Measurements from ENCODE around the gene AMOTL1. TPM values are rescaled to one million over a fixed set of nuclear protein-coding genes. Genes with fewer than 3 reads are reported as not detected.

The AMOTL1 gene
- total and polyA plus RNA-seq, 11 donors, result 6.2 to 76.0 (median 50.9) TPM

DNA sequence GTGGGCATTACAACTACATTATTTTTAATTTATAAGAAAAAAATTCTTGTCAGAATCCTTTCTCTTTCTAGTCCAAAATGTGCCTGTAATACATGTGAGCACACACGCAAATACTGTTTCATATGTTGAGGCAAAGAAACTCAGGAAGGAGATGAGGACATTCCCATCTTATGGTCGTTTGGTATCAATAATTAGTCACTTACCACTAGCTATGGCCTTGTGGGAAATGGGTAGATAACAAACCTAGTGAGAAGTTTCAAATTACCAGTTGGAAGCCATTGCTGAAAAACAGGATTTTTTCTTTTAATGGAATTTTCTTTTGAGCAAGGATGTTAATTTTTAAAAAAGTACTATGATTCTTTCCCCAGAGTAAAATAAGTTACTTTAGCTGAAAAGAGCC is 25.7 kb downstream of the AMOTL1 start:
- ATAC-seq (no peak), DNase-seq (no peak)
- peaks cover 0 to 6% (median 0%) of the 10 kb centered on the region in 9 donors for H3K36me3 ChIP-seq
- H3K4me1 ChIP-seq, result peaks cover 4 to 83% (median 45%) of the 10 kb centered on the region in 12 donors
- H3K9me3 ChIP-seq, result no peaks in the 10 kb centered on the region
- H3K27ac ChIP-seq, result peak overlapping the region; percentile 33 to 79 (median 60)
- intact Hi-C loops (cut with DNase I), result loop anchor here in 2 of 10 donors (5.0 kb wide), 2 partner anchors 43 to 63 kb away; no protein-coding TSS in a partner anchor
- no peaks in the 10 kb centered on the region for H3K27me3 ChIP-seq
- 52 to 61% (median 56%) methylated on average over 2 of the region's 2 CpGs for WGBS, 4 donors
- TF ChIP-seq POLR2A (IDR thresholded peaks at IDR 0.05), result no peak
- TF ChIP-seq, protein P1, sequence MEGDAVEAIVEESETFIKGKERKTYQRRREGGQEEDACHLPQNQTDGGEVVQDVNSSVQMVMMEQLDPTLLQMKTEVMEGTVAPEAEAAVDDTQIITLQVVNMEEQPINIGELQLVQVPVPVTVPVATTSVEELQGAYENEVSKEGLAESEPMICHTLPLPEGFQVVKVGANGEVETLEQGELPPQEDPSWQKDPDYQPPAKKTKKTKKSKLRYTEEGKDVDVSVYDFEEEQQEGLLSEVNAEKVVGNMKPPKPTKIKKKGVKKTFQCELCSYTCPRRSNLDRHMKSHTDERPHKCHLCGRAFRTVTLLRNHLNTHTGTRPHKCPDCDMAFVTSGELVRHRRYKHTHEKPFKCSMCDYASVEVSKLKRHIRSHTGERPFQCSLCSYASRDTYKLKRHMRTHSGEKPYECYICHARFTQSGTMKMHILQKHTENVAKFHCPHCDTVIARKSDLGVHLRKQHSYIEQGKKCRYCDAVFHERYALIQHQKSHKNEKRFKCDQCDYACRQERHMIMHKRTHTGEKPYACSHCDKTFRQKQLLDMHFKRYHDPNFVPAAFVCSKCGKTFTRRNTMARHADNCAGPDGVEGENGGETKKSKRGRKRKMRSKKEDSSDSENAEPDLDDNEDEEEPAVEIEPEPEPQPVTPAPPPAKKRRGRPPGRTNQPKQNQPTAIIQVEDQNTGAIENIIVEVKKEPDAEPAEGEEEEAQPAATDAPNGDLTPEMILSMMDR (IDR thresholded peaks at IDR 0.05), result no peak
- H3K4me3 ChIP-seq, result no peak overlapping the region

DNA sequence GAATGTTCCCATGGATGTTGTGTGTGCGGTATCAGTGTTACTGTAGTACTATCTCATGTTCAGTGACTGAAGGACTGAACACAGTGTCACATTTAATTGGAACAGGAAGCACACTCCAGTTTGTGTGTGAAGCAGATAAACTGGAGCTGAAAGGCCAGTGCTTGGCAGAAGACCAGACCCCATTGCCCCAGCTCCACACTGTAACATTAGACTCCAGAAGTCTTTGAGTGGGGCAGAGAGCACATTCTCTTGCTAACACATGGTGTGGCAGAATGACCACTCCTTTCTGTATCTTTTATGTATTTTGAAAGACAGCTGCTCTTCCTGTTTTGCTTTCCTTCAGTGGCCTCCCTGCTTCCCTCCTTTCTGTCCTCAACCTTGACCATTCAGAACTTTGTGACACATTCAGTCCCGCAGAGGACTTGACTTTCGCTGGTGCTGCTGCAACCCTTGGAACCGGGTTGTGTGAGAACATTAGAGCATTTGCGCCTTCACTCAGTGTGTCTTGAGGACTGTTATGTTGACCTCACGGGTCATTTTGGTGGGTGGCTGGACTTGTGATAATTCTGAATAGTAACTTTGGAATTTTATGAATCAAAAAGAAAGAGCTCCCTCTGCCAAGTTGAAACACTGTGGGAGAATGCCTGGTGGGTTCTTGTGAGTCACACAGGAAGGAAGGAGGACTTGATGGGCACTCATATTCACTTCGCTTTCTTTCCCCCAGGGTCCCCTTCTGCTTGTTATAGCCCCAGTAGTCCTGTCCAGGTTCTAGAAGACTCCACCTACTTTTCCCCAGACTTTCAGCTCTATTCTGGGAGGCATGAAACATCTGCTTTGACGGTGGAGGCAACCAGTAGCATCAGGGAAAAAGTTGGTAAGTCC is 26.4 kb downstream of the AMOTL1 start:
- DNase-seq, result peak in 4 of 5 donors; percentile 69 to 77 (median 74)
- no peak for TF ChIP-seq POLR2A (IDR thresholded peaks at IDR 0.05)
- TF ChIP-seq, protein P1 (IDR thresholded peaks at IDR 0.05), result no peak
- WGBS, 4 donors, result 51 to 62% (median 55%) methylated on average over 8 of the region's 8 CpGs
- Histone ChIP-seq H3K4me1 (peaks cover 4 to 76% (median 40%) of the 10 kb centered on the region in 12 donors), H3K27ac (peak overlapping the region; percentile 33 to 79 (median 60)), H3K4me3 (peak overlapping the region in 3 of 12 donors; percentile 10 to 14 (median 11)), H3K36me3 (peaks cover 0 to 11% (median 3%) of the 10 kb centered on the region in 9 donors), H3K9me3 (no peaks in the 10 kb centered on the region), H3K27me3 (no peaks in the 10 kb centered on the region)
- intact Hi-C loops (cut with DNase I), result loop anchor here in 2 of 10 donors (5.0 kb wide), 2 partner anchors 43 to 63 kb away; no protein-coding TSS in a partner anchor
- peak; percentile 88 to 95 (median 93) for ATAC-seq

DNA sequence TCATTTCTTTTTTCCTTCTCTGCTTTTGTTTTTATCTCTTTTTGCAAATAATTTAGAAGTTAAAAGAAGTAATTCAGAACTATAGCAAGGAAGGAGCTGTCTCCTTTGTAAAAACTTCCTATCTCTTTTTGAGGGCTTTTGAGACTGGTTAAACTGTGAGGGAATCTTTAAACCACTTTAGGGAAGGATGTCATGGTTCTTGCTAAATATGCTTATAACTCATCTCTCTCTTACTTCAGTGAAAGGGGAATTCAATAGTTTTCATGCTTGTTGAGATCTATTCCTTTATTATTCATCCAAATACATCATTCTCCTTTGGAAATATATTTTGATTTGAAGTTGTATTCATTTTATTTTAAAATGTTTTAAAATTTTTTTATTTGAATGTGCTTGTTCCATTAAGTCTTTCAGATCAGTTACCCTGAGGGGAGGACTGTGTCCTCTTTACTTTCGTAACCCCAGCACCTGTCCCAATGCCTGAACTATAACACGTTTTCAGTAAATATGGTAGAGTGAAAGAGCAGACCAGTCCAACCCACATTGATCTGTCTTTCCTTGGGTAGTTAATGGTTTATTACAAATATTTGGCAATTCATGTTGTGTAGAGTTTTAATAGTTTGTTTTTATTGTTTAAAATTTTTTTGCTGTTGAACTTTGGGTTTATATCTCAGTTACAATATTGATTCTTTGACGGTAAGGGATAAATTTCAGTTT is 27.5 kb downstream of the AMOTL1 start:
- DNase-seq (no peak), ATAC-seq (no peak)
- intact Hi-C loops (cut with DNase I), result no loop called here
- H3K27me3 ChIP-seq, result no peaks in the 10 kb centered on the region
- H3K4me3 ChIP-seq, result peak overlapping the region in 4 of 12 donors; percentile 5 to 14 (median 10)
- peaks cover 4 to 74% (median 40%) of the 10 kb centered on the region in 12 donors for H3K4me1 ChIP-seq
- H3K9me3 ChIP-seq, result no peaks in the 10 kb centered on the region
- 94 to 96% (median 95%) methylated on average over 3 of the region's 3 CpGs for WGBS, 4 donors
- no peak for TF ChIP-seq POLR2A (IDR thresholded peaks at IDR 0.05)
- TF ChIP-seq, protein P1 (IDR thresholded peaks at IDR 0.05), result no peak
- H3K27ac ChIP-seq, result peak overlapping the region in 9 of 12 donors; percentile 39 to 79 (median 60)
- H3K36me3 ChIP-seq, result peaks cover 0 to 23% (median 12%) of the 10 kb centered on the region in 9 donors
